Bronchial epithelial cell (primary cell): ENCODE results near the gene VGLL4. TPM values are rescaled to one million over a fixed set of nuclear protein-coding genes. Genes with fewer than 3 reads are reported as not detected.
"Not testable (repeated sequence)": the region's sequence is repeated elsewhere in the genome, so short reads cannot be mapped to it uniquely, and the experiment has no call there.

Source experiments
- DNase-seq: peaks from one replicate; pipeline ENCODE4 v3.0.0-alpha.2; 2010; ENCODE audit warnings: low read depth
- FAIRE-seq: peaks from 2 replicates; lab custom pipeline; 2011; peaks lifted over from hg19 to GRCh38; lab: Jason Lieb, UNC
- H3K27me3 ChIP-seq: 2 replicates; pipeline ENCODE4 v1.5.1; 2011; ENCODE audit warnings: low read length; ENCODE audit not compliant: control insufficient read depth, insufficient read depth
- H3K36me3 ChIP-seq: 2 replicates; pipeline ENCODE4 v1.5.1; 2011; ENCODE audit warnings: low read length; ENCODE audit not compliant: control insufficient read depth, insufficient read depth
- H3K4me3 ChIP-seq: 2 replicates; pipeline ENCODE4 v1.5.1; 2011; ENCODE audit warnings: mild to moderate bottlenecking, low read depth, low read length, control low read depth
- total RNA-seq: library from RNA; depleted of rRNA; stranded (reverse); fragments of >200 nt; gene quantifications from 2 replicates; pipeline ENCODE4 v1.2.1, GENCODE V29; 2014
- TF ChIP-seq, protein P1 (sequence below): IDR thresholded peaks from 2 replicates; pipeline ENCODE4 v1.5.1; 2011; ENCODE audit warnings: mild to moderate bottlenecking, moderate library complexity, low read length, control low read depth, inconsistent platforms; ENCODE audit not compliant: insufficient read depth, severe bottlenecking

Gene VGLL4
- total RNA-seq, 1 donor from 2014 or later = 32.6 TPM

DNA sequence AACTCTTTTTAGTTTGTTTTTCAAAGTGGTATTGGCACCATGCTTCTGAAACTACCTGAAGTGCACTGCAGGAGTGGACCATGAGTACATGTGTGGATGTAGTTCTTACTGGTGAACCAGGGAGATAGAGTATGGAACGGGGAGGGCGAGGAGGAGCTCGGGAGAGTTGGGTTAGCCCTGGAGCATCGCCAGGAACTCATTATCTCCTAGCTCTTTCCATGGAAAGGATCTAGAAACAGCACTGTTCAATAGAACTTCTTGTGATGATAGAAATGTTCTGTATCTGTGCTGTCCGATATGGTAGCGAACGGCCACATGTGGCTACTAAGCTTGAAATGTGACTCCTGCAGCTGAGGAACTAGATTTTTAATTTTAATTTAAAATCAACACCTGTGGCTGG is 47.3 kb downstream of the VGLL4 start:
- Histone ChIP-seq H3K36me3 (no peaks in the 10 kb centered on the region), H3K4me3 (no peak overlapping the region), H3K27me3 (no peaks in the 10 kb centered on the region)
- FAIRE-seq (no peak), DNase-seq (no peak)
- TF ChIP-seq, protein P1, sequence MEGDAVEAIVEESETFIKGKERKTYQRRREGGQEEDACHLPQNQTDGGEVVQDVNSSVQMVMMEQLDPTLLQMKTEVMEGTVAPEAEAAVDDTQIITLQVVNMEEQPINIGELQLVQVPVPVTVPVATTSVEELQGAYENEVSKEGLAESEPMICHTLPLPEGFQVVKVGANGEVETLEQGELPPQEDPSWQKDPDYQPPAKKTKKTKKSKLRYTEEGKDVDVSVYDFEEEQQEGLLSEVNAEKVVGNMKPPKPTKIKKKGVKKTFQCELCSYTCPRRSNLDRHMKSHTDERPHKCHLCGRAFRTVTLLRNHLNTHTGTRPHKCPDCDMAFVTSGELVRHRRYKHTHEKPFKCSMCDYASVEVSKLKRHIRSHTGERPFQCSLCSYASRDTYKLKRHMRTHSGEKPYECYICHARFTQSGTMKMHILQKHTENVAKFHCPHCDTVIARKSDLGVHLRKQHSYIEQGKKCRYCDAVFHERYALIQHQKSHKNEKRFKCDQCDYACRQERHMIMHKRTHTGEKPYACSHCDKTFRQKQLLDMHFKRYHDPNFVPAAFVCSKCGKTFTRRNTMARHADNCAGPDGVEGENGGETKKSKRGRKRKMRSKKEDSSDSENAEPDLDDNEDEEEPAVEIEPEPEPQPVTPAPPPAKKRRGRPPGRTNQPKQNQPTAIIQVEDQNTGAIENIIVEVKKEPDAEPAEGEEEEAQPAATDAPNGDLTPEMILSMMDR = no peak

DNA sequence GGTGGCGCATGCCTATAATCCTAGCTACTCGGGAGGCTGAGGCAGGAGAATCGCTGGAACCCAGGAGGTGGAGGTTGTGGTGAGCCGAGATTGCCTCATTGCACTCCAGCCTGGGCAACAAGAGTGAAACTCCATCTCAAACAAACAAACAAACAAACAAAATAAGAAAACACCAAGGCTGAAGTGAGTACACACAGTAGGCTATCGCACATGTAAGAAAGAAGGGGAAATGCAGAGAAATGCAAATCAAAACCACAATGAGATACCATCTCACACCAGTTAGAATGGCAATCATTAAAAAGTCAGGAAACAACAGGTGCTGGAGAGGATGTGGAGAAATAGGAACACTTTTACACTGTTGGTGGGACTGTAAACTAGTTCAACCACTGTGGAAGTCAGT is 48.7 kb downstream of the VGLL4 start:
- H3K27me3 ChIP-seq, DNase-seq, H3K4me3 ChIP-seq, FAIRE-seq, H3K36me3 ChIP-seq: not testable (repeated sequence)

DNA sequence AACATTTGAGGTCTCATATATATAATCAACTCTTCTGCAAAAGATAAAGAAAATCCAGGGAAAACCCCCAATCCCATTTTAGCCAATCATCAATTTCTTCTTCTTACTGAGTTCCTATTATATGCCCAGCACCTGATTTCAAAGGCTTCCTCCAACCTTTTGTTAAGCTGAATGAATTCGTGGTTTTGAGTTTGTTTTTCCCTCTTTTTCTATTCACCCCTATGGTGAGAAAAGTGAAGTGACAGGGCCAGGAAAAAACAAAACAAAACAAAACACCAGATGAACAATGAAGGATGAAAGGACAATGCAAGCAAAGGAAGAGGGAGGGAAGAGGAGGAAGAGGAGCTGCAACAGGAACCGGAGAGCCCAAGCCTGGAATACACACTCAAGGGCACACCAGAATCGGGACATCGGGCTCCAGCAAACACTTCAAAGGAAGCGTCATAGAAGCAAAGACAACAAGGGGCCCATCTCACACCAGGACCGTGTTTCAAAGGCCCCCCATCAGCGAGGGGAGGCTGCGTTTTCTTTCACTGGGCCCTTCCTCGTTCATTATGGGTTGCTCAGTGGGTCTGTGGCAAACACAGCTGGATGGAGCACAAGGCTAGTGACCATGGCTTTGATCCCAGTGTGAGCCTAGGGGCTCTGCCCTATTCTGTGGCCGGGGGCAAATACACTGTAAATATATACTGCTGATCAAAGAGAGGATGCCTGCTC is 50.2 kb downstream of the VGLL4 start:
- Histone ChIP-seq H3K27me3 (no peaks in the 10 kb centered on the region), H3K36me3 (no peaks in the 10 kb centered on the region), H3K4me3 (no peak overlapping the region)
- no peak for DNase-seq
- FAIRE-seq = peak; percentile 13
- TF ChIP-seq, protein P1 = no peak

DNA sequence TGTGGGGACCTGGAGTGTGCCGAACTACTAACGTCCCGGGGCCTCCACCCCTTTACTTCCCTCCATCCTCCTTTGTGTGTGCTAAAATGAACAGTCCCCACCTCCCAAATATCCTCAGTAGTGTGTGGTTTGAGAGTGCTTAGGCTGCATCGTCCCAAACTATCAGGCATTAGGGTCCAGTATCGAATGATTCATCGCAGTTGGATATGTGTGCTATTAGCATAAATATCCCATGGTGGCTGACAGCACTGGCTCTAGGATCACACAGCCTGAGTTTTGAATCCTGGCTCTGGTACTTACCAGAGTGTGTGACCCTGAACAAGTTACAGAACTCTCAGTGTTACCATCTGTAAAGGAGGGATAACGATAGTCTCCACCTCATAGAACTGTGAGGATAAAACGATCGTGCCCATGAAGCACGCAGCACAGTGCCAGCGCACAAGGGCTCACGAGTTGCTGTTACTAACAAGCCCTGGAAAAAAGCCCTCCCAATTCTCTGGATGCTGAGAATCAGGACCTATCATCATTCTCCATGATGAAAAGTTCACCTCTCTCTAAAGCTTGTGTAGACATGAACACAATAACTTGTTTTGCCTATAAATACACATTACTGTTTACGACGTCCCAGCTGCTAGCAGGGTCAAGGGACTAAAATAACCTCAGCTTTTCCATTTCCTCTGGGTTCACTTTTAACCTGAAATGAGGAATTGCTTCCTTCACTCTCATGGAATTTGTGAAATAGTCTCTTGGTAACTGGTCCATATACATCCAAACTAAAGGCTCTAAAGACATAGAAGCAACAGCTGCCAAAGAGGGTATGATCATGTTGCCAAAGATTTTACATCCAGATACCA is 51.0 kb downstream of the VGLL4 start:
- H3K27me3 ChIP-seq = no peaks in the 10 kb centered on the region
- FAIRE-seq = no peak
- H3K36me3 ChIP-seq = no peaks in the 10 kb centered on the region
- DNase-seq = no peak
- H3K4me3 ChIP-seq = no peak overlapping the region
- TF ChIP-seq, protein P1 = no peak

DNA sequence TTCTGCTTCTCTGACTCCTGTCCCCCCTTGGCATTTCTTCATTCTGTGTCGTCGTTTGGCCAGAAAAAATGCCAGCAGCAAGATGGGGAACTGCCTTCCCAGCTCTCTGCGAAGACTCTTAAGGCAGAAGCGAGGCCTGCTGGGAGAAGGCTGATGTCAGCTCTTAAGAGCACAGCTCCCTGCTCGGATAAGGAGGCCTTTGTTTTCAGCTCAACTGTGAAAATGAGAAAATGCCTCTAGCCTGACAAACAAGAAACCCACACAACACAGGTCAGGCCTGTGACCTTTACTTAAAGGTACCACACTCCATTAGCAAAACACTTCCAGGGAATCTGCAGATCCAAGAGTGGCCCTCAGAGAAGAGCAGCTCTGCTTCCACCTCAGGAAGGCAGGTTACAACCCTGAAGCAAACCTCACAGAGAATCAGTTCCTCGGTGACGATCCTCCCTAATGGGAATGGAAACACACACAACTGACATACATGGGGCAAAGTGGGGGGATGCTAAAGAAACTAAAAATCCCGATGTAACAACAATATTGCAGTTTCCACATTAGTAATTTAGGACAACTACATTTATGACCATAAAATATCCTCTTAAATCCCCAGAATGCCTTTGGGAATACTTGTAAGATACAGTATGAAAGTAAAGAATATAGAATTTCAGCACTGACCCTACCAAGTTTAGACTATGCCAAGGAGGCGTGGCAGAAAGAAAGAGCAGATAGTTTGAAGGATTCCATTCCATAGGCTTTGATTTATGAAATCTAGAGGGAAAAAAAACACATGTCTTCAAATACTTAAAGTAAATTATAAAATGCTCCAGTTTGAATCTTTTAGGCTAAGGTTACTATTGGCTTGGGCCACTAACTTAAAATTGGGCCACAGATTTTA is 52.1 kb downstream of the VGLL4 start:
- peak; percentile 44 for DNase-seq
- TF ChIP-seq, protein P1 = no peak
- Histone ChIP-seq H3K36me3 (no peaks in the 10 kb centered on the region), H3K4me3 (no peak overlapping the region), H3K27me3 (no peaks in the 10 kb centered on the region)
- no peak for FAIRE-seq
